Stimulated activated naive CD8-positive, alpha-beta T cell treated with anti-CD3 and anti-CD28 coated beads, Interleukin-15, amount 100 ng/mL, for 72 hours (primary cell): ENCODE measurements around the gene GSAP.
"Not testable (repeated sequence)": the region's sequence is repeated elsewhere in the genome, so short reads cannot be mapped to it uniquely, and the experiment has no call there.

ENCODE experiments used
- ATAC-seq: fragments of 150-1000 bp; cut with Tn5 transposase; 2 replicates; pipeline ENCODE4 v1.10.0; 2021; ENCODE audit warnings: mild to moderate bottlenecking, moderate library complexity
- DNase-seq, 2 donors: peaks; one replicate each; pipeline ENCODE4 v3.0.0; 2021 to 2022
- H3K27ac Mint-ChIP-seq, 2 donors: one replicate each; pipeline ENCODE4 v1.8.0; 2022; ENCODE audit warnings: mild to moderate bottlenecking in 2 of 2, mixed read lengths in 2 of 2, moderate library complexity in 2 of 2
- H3K27me3 Mint-ChIP-seq: one replicate; pipeline ENCODE4 v1.8.0; 2022; ENCODE audit warnings: mixed read lengths
- H3K4me1 Mint-ChIP-seq: one replicate; pipeline ENCODE4 v1.8.0; 2022; ENCODE audit warnings: mild to moderate bottlenecking, mixed read lengths
- H3K4me3 Mint-ChIP-seq, 2 donors: one replicate each; pipeline ENCODE4 v1.8.0; 2022; ENCODE audit warnings: mild to moderate bottlenecking in 2 of 2, mixed read lengths in 2 of 2, moderate library complexity in 1 of 2
- H3K9me3 Mint-ChIP-seq, 2 donors: one replicate each; pipeline ENCODE4 v1.8.0; 2022; ENCODE audit warnings: mixed read lengths in 2 of 2

GSAP gene

GRCh38 chr7:77337456-77337990 is 78.6 kb downstream of the GSAP start:
- no peak overlapping the region for H3K27ac Mint-ChIP-seq
- ATAC-seq (no peak), DNase-seq (no peak)
- peaks cover 0 to 6% of the 10 kb centered on the region in 2 donors for H3K9me3 Mint-ChIP-seq
- peaks cover 10% of the 10 kb centered on the region for H3K4me1 Mint-ChIP-seq
- no peak overlapping the region for H3K4me3 Mint-ChIP-seq
- no peaks in the 10 kb centered on the region for H3K27me3 Mint-ChIP-seq

DNA sequence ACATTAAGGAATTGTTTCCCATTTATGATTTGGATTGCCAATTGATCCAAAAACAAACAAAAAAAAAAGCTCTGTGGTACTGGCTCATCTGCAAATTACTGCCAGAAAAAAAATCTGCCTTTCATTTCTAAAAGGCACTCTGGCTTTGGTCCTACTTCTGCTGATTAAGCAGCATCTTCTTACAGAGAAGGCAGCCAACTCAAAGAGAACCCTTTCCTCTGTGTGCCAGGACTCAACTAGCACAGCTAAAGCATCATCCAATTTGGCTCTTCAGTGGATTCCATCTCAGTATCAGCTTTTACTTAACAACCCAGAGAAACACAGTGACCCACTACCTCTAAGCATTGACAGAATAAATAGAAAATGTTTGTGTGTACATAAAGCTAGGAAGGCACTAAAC is 80.6 kb downstream of the GSAP start:
- no peak overlapping the region for H3K27ac Mint-ChIP-seq
- peaks cover 25% of the 10 kb centered on the region for H3K4me1 Mint-ChIP-seq
- ATAC-seq (no peak), DNase-seq (no peak)
- peaks cover 0 to 6% of the 10 kb centered on the region in 2 donors for H3K9me3 Mint-ChIP-seq
- no peak overlapping the region for H3K4me3 Mint-ChIP-seq
- H3K27me3 Mint-ChIP-seq: no peaks in the 10 kb centered on the region

- H3K4me3 Mint-ChIP-seq, H3K27me3 Mint-ChIP-seq, ATAC-seq, H3K27ac Mint-ChIP-seq, H3K9me3 Mint-ChIP-seq, DNase-seq: not testable (repeated sequence)
- peaks cover 38% of the 10 kb centered on the region for H3K4me1 Mint-ChIP-seq
Measured at GRCh38 chr7:77334039-77334438, 82.1 kb downstream of the GSAP start.

DNA sequence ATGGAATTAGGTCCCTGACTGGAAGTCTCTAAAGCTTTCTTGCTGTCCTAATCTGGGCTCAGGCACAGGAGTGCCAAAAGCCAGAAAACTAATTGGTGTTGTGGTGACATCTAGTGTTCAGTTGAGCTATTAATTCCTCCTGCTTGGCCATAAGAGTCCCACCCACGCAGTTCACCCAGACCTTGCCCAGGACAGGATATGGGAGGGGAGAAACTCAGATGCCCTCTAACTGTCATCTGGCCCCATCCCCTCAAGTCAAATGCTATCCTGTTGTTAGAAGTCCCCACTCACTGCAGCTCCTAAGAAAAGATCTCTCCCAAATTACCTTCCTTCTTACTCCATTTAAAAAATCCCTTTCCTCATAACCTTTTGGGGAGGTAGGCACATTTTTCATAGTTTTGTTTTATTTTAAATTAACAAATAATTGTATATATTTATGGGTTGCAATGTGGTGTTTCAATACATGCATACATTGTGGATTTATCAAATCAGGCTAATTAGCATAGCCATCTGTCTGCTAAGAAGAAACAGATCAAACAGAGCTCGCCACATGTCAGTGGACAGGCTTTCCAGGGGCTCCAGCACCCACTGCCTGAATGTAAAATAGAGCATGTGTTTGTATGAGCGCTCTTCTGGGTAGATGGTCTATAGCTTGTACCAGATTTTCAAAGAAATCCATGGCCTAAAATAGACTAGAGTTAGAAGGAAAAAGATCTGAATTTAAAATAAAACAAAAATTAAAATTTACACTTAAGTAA is 84.0 kb downstream of the GSAP start:
- H3K9me3 Mint-ChIP-seq: no peaks in the 10 kb centered on the region
- no peak overlapping the region for H3K27ac Mint-ChIP-seq
- no peaks in the 10 kb centered on the region for H3K27me3 Mint-ChIP-seq
- H3K4me1 Mint-ChIP-seq: peaks cover 50% of the 10 kb centered on the region
- ATAC-seq (peak; percentile 64), DNase-seq (peak; percentile 50 to 69)
- H3K4me3 Mint-ChIP-seq: peak overlapping the region in 1 of 2 donors; percentile 35

- Mint-ChIP-seq H3K27me3 (no peaks in the 10 kb centered on the region), H3K9me3 (no peaks in the 10 kb centered on the region), H3K27ac (peak overlapping the region; percentile 60 to 83), H3K4me3 (peak overlapping the region; percentile 65 to 73), H3K4me1 (peaks cover 64% of the 10 kb centered on the region)
- ATAC-seq (peak; percentile 49), DNase-seq (peak in 1 of 2 donors; percentile 48)
Measured at GRCh38 chr7:77330169-77330882, 85.8 kb downstream of the GSAP start.

GRCh38 chr7:77329466-77330168 is 86.5 kb downstream of the GSAP start:
- ATAC-seq (peak; percentile 75), DNase-seq (no peak)
- Mint-ChIP-seq H3K4me1 (peaks cover 64% of the 10 kb centered on the region), H3K27ac (peak overlapping the region; percentile 60 to 83), H3K4me3 (peak overlapping the region; percentile 73 to 79), H3K27me3 (no peaks in the 10 kb centered on the region), H3K9me3 (no peaks in the 10 kb centered on the region)

DNA sequence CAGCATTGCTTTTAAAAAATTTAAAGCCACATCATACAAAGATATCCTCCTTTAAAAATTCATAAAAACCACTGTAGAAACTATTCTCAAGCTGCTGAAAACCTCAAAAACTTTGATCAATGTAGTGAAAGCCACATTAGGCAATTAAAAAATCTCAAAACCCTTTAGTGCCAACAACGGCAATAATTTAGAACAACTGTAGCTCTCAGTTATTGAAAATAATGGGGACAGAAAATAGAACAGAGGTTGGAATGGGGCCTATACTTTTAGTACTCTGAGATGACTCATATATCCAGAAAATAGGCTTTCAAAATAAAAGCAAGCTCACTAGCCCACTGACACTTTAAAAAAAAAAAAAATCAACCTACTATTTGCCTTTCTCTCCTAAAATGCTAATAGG is 87.5 kb downstream of the GSAP start:
- H3K27ac Mint-ChIP-seq: peak overlapping the region in 1 of 2 donors; percentile 81
- no peaks in the 10 kb centered on the region for H3K9me3 Mint-ChIP-seq
- H3K4me1 Mint-ChIP-seq: peaks cover 64% of the 10 kb centered on the region
- no peak for DNase-seq
- ATAC-seq: peak; percentile 22
- no peaks in the 10 kb centered on the region for H3K27me3 Mint-ChIP-seq
- peak overlapping the region; percentile 73 to 79 for H3K4me3 Mint-ChIP-seq

GRCh38 chr7:77327932-77328628 is 88.1 kb downstream of the GSAP start:
- Mint-ChIP-seq H3K4me1 (peaks cover 64% of the 10 kb centered on the region), H3K27ac (peak overlapping the region; percentile 25 to 87), H3K27me3 (no peaks in the 10 kb centered on the region), H3K4me3 (peak overlapping the region; percentile 73 to 79), H3K9me3 (no peaks in the 10 kb centered on the region)
- ATAC-seq (peak; percentile 72), DNase-seq (peak; percentile 30 to 36)

DNA sequence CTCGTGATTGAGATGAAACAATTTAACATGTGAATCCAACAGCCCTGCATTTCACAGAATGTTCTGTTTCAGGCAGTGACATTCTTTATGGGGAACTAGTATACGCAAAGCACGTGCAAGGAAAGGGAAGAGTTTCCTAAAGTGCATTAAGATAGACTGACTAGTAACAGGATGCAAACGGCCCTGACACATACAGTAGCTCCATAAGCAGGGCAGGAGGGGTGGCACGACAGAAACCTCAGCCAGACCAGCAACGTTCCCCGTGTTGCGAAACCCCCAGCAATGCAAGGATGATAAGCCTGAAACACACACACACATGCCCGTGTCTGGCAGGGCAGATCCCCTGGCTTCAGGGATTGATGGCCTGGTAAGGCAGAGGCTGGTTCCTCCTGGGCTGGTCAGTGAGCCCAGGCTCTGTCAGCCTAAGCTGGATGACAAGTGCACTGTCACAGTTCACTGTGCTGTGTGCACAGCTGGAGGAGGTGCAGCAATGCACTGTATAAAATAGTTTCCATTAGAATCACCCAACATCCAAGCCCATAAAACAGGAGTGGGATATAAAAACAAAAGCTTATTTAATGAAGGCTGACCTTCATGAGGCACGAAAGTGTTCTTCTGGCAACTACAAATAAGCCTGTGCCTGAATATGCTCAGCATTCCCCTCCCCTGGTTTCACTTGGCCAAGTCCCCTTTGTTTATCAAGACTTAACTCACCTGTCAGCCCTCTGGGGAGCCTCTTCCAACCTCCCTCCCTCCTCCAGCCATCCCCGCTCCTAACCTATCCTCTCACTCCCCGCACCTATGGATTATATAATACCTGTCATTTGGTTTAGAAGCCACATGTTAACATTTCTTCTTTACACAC is 88.8 kb downstream of the GSAP start:
- no peak for ATAC-seq
- no peak for DNase-seq
- H3K27ac Mint-ChIP-seq: peak overlapping the region in 1 of 2 donors; percentile 1
- H3K9me3 Mint-ChIP-seq: no peaks in the 10 kb centered on the region
- peaks cover 64% of the 10 kb centered on the region for H3K4me1 Mint-ChIP-seq
- no peaks in the 10 kb centered on the region for H3K27me3 Mint-ChIP-seq
- H3K4me3 Mint-ChIP-seq: peak overlapping the region; percentile 73 to 79

GRCh38 chr7:77326131-77326530 is 90.0 kb downstream of the GSAP start:
- no peak overlapping the region for H3K4me3 Mint-ChIP-seq
- DNase-seq (no peak), ATAC-seq (no peak)
- peaks cover 53% of the 10 kb centered on the region for H3K4me1 Mint-ChIP-seq
- peak overlapping the region in 1 of 2 donors; percentile 59 for H3K27ac Mint-ChIP-seq
- no peaks in the 10 kb centered on the region for H3K9me3 Mint-ChIP-seq
- no peaks in the 10 kb centered on the region for H3K27me3 Mint-ChIP-seq

GRCh38 chr7:77321300-77321699 is 94.8 kb downstream of the GSAP start:
- Mint-ChIP-seq H3K9me3 (no peaks in the 10 kb centered on the region), H3K4me3 (no peak overlapping the region), H3K4me1 (peaks cover 6% of the 10 kb centered on the region), H3K27me3 (no peaks in the 10 kb centered on the region), H3K27ac (no peak overlapping the region)
- DNase-seq (no peak), ATAC-seq (no peak)

- Mint-ChIP-seq H3K27ac (no peak overlapping the region), H3K4me1 (peaks cover under 1% of the 10 kb centered on the region), H3K27me3 (no peaks in the 10 kb centered on the region), H3K4me3 (no peak overlapping the region), H3K9me3 (no peaks in the 10 kb centered on the region)
- DNase-seq: no peak
- no peak for ATAC-seq
Measured at GRCh38 chr7:77320714-77321113, 95.4 kb downstream of the GSAP start.

GRCh38 chr7:77320137-77320536 is 96.0 kb downstream of the GSAP start:
- Mint-ChIP-seq H3K9me3 (no peaks in the 10 kb centered on the region), H3K4me1 (no peaks in the 10 kb centered on the region), H3K4me3 (no peak overlapping the region), H3K27me3 (no peaks in the 10 kb centered on the region), H3K27ac (no peak overlapping the region)
- ATAC-seq (no peak), DNase-seq (no peak)

DNA sequence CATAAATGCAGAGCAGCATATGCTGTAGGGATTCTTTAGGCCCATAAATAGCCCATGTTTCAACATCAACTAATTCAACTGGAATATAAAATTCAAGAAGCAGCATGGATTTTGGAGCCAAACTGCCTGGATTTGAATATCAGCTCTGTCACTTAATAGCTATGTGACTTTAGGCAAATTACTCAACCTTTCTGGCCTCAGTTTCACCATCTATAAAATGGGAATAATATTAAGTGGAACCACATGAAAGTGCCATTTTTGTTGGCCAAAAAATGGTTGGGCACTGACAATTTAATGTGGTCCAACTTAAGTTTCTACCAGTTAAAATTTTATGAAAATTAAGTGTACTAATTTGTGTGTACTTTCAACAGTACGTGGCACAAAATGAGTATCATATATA is 98.1 kb downstream of the GSAP start:
- no peak overlapping the region for H3K27ac Mint-ChIP-seq
- DNase-seq: no peak
- H3K27me3 Mint-ChIP-seq: no peaks in the 10 kb centered on the region

More for the DNA sequence above, 98.1 kb downstream of the GSAP start:
- H3K4me3 Mint-ChIP-seq: no peak overlapping the region
- no peaks in the 10 kb centered on the region for H3K4me1 Mint-ChIP-seq
- no peak for ATAC-seq
- H3K9me3 Mint-ChIP-seq: no peaks in the 10 kb centered on the region
